Erythroblast (primary cell): Measurements from ENCODE around the gene RPS6KA2.

Source experiments
- DNase-seq, 2 experiments: peaks; one replicate each; lab custom pipeline; 2025; lab: John Stamatoyannopoulos, UW
- GATA1 ChIP-seq: IDR thresholded peaks from 2 replicates; pipeline ENCODE4 v1.6.1; 2011; ENCODE audit warnings: low read depth, mild to moderate bottlenecking, control low read depth, low read length, moderate library complexity
- POLR2A ChIP-seq: IDR thresholded peaks from 2 replicates; pipeline ENCODE4 v1.6.1; 2011; ENCODE audit warnings: mild to moderate bottlenecking, low read length

Gene RPS6KA2

GRCh38 chr6:166440729-166441128 lies 186.3 kb downstream of the RPS6KA2 start:
- no peak for DNase-seq
- no peak for TF ChIP-seq POLR2A
- no peak for TF ChIP-seq GATA1

- no peak for DNase-seq
- no peak for TF ChIP-seq GATA1
- TF ChIP-seq POLR2A: no peak
Measured at GRCh38 chr6:166440106-166440505, 186.9 kb downstream of the RPS6KA2 start.

- TF ChIP-seq POLR2A (no peak), GATA1 (no peak)
- no peak for DNase-seq
Measured at GRCh38 chr6:166439366-166440091, 187.5 kb downstream of the RPS6KA2 start.

- DNase-seq: no peak
- no peak for TF ChIP-seq GATA1
- no peak for TF ChIP-seq POLR2A
Measured at GRCh38 chr6:166438211-166438861, 188.7 kb downstream of the RPS6KA2 start.

GRCh38 chr6:166437661-166438060 lies 189.4 kb downstream of the RPS6KA2 start:
- TF ChIP-seq GATA1 (no peak), POLR2A (no peak)
- no peak for DNase-seq

- TF ChIP-seq GATA1 (no peak), POLR2A (no peak)
- no peak for DNase-seq
Measured at GRCh38 chr6:166436195-166437139, 190.6 kb downstream of the RPS6KA2 start.

- no peak for DNase-seq
- TF ChIP-seq POLR2A (no peak), GATA1 (no peak)
Measured at GRCh38 chr6:166435574-166435973, 191.5 kb downstream of the RPS6KA2 start.

- DNase-seq: no peak
- TF ChIP-seq GATA1 (no peak), POLR2A (no peak)
Measured at GRCh38 chr6:166434336-166434735, 192.7 kb downstream of the RPS6KA2 start.

- TF ChIP-seq GATA1 (no peak), POLR2A (no peak)
- DNase-seq: no peak
Measured at GRCh38 chr6:166433096-166433495, 194.0 kb downstream of the RPS6KA2 start.

- TF ChIP-seq GATA1 (no peak), POLR2A (no peak)
- DNase-seq: no peak
Measured at GRCh38 chr6:166430269-166430668, 196.8 kb downstream of the RPS6KA2 start.

GRCh38 chr6:166424431-166424830 lies 202.6 kb downstream of the RPS6KA2 start:
- DNase-seq: no peak
- TF ChIP-seq POLR2A (no peak), GATA1 (no peak)

- no peak for TF ChIP-seq GATA1
- no peak for TF ChIP-seq POLR2A
- DNase-seq: no peak
Measured at GRCh38 chr6:166423781-166424180, 203.3 kb downstream of the RPS6KA2 start.

GRCh38 chr6:166423051-166423745 lies 203.9 kb downstream of the RPS6KA2 start:
- DNase-seq: no peak
- TF ChIP-seq POLR2A (no peak), GATA1 (no peak)
